GM12864 (cell line): ENCODE measurements around the gene ARID5A.
A peak's percentile ranks its signal among the peaks of the same experiment; 100 is the strongest.

Experiments used
- DNase-seq: peaks from one replicate; pipeline ENCODE4 v3.0.0-alpha.2; 2011; ENCODE audit warnings: low read depth
- H3K4me3 ChIP-seq: 2 replicates; pipeline ENCODE4 v1.5.1; 2011; ENCODE audit warnings: mild to moderate bottlenecking, low read depth, low read length, control low read depth
- CTCF ChIP-seq: IDR thresholded peaks from 2 replicates; pipeline ENCODE4 v1.5.1; 2011; ENCODE audit warnings: low read depth, mild to moderate bottlenecking, moderate library complexity, low read length, control low read depth, inconsistent platforms; ENCODE audit errors: missing control alignments

ARID5A gene

DNA sequence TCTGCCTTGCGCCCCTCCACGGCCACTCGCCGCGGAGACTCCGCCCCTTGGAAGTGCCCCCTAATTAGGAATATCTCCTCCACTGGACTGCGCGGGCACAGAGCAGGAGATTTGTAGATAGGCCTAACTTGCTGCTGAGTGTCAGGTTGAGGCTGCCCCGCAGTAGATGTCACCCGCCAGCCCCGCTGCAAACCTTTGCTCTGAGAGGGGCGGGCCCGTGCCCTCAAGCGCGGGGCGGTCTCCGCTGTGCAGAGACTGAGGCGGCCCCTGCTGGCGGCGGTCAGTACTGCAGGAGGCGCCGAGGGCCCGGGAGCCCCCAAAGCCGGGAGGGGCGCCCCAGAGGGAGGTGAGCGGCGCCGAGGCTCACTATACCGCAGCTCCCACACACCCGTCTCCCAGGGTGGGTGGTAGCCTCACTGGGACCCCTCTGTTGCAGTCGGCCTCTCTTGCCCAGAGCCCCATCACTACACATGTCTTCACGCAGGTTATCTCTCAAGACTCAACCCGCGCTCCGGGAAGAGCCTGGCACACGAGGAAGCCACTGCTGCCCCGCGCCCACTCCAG lies 28.5 kb upstream of the ARID5A start:
- peak overlapping the region; percentile 31 for H3K4me3 ChIP-seq
- peak; percentile 88 for TF ChIP-seq CTCF
- no peak for DNase-seq

DNA sequence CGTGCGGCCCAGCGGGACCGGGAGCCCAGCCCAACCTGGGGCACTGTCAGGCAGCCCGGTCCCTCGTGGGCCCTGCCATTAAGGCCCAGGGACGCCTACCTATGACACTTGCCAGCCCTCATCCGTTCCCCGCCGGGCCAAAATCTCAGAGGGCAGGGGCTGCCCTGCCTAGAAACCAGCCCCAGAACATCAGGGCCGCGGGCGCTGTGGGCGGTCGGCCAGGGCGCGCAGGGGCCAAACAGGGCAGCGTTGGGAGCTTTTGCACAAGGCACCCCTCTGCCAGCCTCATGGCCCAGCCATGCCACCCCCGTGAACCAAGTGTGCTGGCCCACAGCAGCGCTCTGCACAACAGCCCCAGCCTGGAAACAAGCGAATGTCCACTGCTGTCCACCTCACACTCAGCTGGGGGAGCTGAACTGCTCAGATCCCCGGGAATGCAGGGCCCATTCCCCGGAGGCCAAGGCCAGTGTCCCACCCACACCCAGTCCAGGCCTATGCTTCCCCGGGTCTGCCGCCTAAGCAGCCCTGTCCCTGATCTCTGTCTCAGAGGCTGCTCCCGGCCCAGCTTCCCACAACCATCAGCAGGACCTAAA lies 27.9 kb upstream of the ARID5A start:
- no peak for TF ChIP-seq CTCF
- DNase-seq = no peak
- no peak overlapping the region for H3K4me3 ChIP-seq

DNA sequence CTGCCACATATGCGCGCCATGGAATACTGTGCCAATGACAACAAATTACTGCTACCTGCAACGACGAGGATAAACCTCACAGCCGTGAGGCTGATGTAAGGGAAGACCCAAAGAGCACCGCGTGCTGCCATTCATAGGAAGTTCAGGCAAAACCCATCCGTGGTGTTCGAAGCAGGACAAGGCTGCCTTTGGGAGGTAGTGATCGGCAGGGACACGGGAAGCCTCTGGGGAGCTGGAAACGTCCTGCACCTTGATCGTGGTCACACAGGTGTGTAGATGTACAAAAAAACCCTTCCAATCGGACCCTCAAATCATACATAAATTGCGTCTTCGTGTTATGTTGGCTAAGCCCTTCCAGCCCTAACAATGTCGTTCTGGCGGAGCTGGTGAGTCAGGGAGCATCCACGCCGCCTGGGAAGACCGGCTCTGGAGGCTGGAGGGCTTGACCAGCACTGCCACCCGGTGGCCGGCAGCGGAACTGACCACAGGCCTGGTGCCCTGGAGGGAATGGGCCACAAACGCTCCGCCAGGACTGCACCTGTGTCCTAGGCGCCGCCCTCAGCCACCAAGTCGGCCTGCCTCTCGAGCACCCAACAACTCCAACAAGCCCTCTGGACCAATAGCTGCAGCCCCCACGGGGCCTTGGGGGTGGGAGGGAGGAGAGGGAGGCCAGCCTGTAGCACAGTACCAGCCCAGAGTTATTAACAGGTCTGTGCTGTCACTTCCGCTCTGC lies 27.3 kb upstream of the ARID5A start:
- H3K4me3 ChIP-seq = no peak overlapping the region
- DNase-seq = no peak

DNA sequence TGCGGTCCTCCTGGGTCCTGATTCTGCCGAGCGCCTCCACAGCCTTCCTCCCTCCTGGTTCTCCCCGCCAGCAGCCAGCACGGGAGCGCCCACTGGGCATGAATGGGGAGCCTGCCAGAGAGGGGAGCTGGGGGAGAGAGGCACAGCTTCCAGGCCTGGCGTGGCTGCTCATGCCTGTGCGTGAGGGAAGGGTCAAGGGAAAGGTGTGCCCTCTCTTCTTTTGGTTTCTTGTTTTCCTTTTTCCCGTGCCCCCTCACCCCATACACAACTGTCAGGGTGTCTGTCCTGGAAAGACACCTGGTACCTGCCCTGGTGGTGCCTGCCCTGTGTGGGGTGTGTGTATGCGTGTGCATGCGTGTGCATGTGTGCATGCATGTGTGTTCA lies 26.7 kb upstream of the ARID5A start:
- no peak overlapping the region for H3K4me3 ChIP-seq
- TF ChIP-seq CTCF = no peak
- no peak for DNase-seq

More for the DNA sequence above, 27.3 kb upstream of the ARID5A start:
- peak; percentile 98 for TF ChIP-seq CTCF

DNA sequence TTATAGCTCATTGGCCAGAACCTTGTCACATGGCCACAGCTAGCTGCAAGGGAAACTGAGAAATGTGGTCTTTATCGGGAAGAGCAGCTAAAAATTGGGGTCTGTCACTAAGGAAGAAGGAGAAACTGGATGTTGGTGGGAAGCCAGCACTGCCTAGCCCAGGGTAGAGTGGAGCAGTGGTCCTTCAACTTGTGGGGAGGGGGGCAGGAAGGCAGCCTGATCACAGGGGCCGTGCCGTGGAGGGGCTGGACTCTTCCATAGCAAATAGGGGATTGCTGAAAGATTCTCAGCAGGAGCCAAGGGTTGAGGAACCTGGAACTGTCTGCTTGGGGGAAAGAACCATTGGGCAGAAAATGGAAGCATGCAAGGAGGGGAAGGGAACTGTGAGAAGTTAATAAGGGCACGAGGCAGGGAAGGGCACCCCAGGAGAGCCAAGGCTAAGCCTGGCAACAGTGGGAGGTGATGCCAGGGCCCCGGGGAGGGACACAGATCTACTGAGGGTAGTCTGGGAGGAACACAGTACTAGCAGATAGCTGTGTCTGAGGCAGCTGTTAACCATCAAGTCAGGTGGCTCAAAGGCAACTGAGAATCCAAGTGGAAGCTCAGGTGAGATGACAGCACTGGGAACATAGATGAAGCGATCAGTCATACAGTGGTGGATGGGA lies 25.5 kb upstream of the ARID5A start:
- TF ChIP-seq CTCF = no peak
- DNase-seq = no peak
- no peak overlapping the region for H3K4me3 ChIP-seq

DNA sequence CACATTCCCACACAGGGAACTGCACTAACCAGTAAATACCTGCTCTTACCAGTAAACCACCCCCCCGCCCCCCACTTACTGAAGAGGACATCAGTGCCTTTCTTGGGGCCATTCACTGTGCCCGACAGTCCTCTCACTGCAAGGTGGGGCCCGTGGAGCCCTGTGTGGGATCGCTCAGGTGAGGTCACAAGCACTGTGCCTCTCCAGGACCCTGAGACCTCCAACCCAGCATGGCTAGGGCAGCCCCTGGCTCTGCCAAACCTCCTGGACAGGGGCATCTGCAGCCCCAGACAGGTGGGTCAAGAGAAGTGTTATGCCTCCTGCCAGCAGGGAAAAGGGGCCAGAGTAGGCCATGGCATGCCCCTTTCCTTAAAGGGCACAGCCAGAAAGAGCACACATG lies 24.7 kb upstream of the ARID5A start:
- no peak for DNase-seq
- TF ChIP-seq CTCF = no peak
- H3K4me3 ChIP-seq = no peak overlapping the region
